ENCODE data around the gene KIF9. TPM values are rescaled to one million over a fixed set of nuclear protein-coding genes. Genes with fewer than 3 reads are reported as not detected.

The KIF9 gene
- total RNA-seq, 3 donors from 2014 or later: 3.2 to 4.8 (median 4.1) TPM

DNA sequence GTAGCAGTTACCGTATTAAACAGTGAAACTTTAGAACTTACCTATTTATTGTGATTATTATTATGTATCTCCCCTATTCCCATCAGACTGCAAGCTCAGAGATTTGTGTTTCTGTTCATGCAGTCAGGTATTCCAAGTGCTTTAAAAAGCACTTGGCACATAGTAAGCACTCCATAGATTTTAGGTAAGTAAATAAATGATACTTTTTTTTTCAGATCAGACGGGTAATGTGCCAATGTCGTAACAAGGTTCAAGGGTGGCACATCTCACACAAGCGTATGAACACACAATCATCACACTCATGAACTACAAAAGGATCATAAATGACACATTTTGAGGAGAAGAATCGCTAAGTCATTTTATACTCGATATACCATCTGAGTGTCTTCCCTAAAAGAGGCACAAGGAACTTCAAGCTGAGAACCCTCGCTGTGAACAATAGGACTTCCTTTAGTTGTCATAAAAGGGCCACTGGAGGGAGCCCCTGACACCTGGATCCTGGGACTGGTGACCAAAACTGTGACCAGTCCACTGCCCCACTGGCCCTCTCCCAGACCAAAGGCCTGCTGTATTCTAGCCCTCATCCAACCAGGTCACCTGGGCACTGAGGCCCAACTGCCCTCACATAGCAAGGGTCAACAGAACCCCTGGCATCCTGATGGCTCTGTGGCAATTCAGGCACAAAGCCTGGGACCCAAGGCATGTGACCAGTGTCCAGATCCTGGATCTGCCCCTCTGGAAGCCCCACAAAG, 32.1 kb downstream of the KIF9 start:
- no peak for ATAC-seq
- Mint-ChIP-seq H3K27me3 (ENCODE audit: low read depth) (no peaks in the 10 kb centered on the region), H3K4me3 (no peak overlapping the region), H3K9me3 (no peaks in the 10 kb centered on the region), H3K4me1 (ENCODE audit: low read depth) (no peaks in the 10 kb centered on the region), H3K36me3 (ENCODE audit: insufficient read depth) (no peaks in the 10 kb centered on the region)
- no peak for DNase-seq

- ATAC-seq: no peak
Measured at GRCh38 chr3:47247131-47248064, 35.2 kb downstream of the KIF9 start.

GRCh38 chr3:47245271-47245670, 37.3 kb downstream of the KIF9 start:
- H3K9me3 Mint-ChIP-seq: no peaks in the 10 kb centered on the region
- no peak overlapping the region for H3K4me3 Mint-ChIP-seq
- H3K4me1 Mint-ChIP-seq (ENCODE audit: low read depth): no peaks in the 10 kb centered on the region
- no peak for ATAC-seq
- H3K27me3 Mint-ChIP-seq (ENCODE audit: low read depth): no peaks in the 10 kb centered on the region
- no peaks in the 10 kb centered on the region for H3K36me3 Mint-ChIP-seq (ENCODE audit: insufficient read depth)
- no peak for DNase-seq

More at GRCh38 chr3:47247131-47248064, 35.2 kb downstream of the KIF9 start:
- Mint-ChIP-seq H3K4me1 (ENCODE audit: low read depth) (no peaks in the 10 kb centered on the region), H3K27me3 (ENCODE audit: low read depth) (no peaks in the 10 kb centered on the region), H3K36me3 (ENCODE audit: insufficient read depth) (no peaks in the 10 kb centered on the region), H3K9me3 (no peaks in the 10 kb centered on the region), H3K4me3 (no peak overlapping the region)
- DNase-seq: no peak

GRCh38 chr3:47244531-47245100, 38.0 kb downstream of the KIF9 start:
- no peaks in the 10 kb centered on the region for H3K36me3 Mint-ChIP-seq (ENCODE audit: insufficient read depth)
- no peak for ATAC-seq
- no peak for DNase-seq
- no peaks in the 10 kb centered on the region for H3K27me3 Mint-ChIP-seq (ENCODE audit: low read depth)
- no peaks in the 10 kb centered on the region for H3K9me3 Mint-ChIP-seq
- no peaks in the 10 kb centered on the region for H3K4me1 Mint-ChIP-seq (ENCODE audit: low read depth)
- no peak overlapping the region for H3K4me3 Mint-ChIP-seq

GRCh38 chr3:47243419-47244147, 39.0 kb downstream of the KIF9 start:
- no peak for ATAC-seq
- Mint-ChIP-seq H3K36me3 (ENCODE audit: insufficient read depth) (no peaks in the 10 kb centered on the region), H3K4me3 (no peak overlapping the region), H3K27me3 (ENCODE audit: low read depth) (no peaks in the 10 kb centered on the region), H3K9me3 (no peaks in the 10 kb centered on the region), H3K4me1 (ENCODE audit: low read depth) (no peaks in the 10 kb centered on the region)
- DNase-seq: no peak

GRCh38 chr3:47239929-47240328, 42.7 kb downstream of the KIF9 start:
- ATAC-seq: no peak
- no peak overlapping the region for H3K4me3 Mint-ChIP-seq
- H3K4me1 Mint-ChIP-seq (ENCODE audit: low read depth): no peaks in the 10 kb centered on the region

GRCh38 chr3:47238017-47238416, 44.6 kb downstream of the KIF9 start:
- no peak overlapping the region for H3K4me3 Mint-ChIP-seq
- DNase-seq (no peak), ATAC-seq (no peak)
- H3K4me1 Mint-ChIP-seq (ENCODE audit: low read depth): no peaks in the 10 kb centered on the region
- no peaks in the 10 kb centered on the region for H3K36me3 Mint-ChIP-seq (ENCODE audit: insufficient read depth)
- no peaks in the 10 kb centered on the region for H3K27me3 Mint-ChIP-seq (ENCODE audit: low read depth)
- H3K9me3 Mint-ChIP-seq: no peaks in the 10 kb centered on the region

More at GRCh38 chr3:47239929-47240328, 42.7 kb downstream of the KIF9 start:
- DNase-seq: no peak
- H3K27me3 Mint-ChIP-seq (ENCODE audit: low read depth): no peaks in the 10 kb centered on the region
- H3K9me3 Mint-ChIP-seq: no peaks in the 10 kb centered on the region
- no peaks in the 10 kb centered on the region for H3K36me3 Mint-ChIP-seq (ENCODE audit: insufficient read depth)

GRCh38 chr3:47228088-47228487, 54.5 kb downstream of the KIF9 start:
- DNase-seq: no peak
- Mint-ChIP-seq H3K4me3 (no peak overlapping the region), H3K27me3 (ENCODE audit: low read depth) (no peaks in the 10 kb centered on the region), H3K4me1 (ENCODE audit: low read depth) (no peaks in the 10 kb centered on the region), H3K36me3 (ENCODE audit: insufficient read depth) (no peaks in the 10 kb centered on the region), H3K9me3 (no peaks in the 10 kb centered on the region)
- no peak for ATAC-seq

DNA sequence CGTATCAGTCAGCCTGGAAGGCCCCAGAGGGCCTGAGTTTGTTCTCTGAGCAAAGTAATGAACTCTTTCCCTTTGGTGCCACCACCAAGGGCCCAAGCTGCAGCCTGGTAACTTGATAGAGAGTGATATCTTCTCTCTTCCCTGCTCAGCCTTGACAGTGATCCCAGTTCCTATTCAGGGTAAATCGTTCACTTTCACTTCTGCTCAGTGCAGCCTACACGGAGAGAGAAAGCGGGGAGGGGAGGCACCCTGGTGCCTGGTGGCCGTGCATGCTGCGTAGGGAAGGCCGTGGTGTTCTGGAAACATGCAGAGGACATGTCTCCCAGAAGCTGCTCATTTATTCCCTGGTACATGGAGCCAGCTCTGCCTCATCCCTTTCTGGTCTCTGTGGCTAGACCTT, 54.9 kb downstream of the KIF9 start:
- Mint-ChIP-seq H3K4me1 (ENCODE audit: low read depth) (no peaks in the 10 kb centered on the region), H3K9me3 (no peaks in the 10 kb centered on the region), H3K36me3 (ENCODE audit: insufficient read depth) (no peaks in the 10 kb centered on the region), H3K4me3 (no peak overlapping the region), H3K27me3 (ENCODE audit: low read depth) (no peaks in the 10 kb centered on the region)
- DNase-seq (no peak), ATAC-seq (no peak)

GRCh38 chr3:47225310-47225906, 57.2 kb downstream of the KIF9 start:
- no peak for ATAC-seq
- no peak for DNase-seq
- Mint-ChIP-seq H3K27me3 (ENCODE audit: low read depth) (no peaks in the 10 kb centered on the region), H3K9me3 (no peaks in the 10 kb centered on the region), H3K4me3 (no peak overlapping the region), H3K4me1 (ENCODE audit: low read depth) (no peaks in the 10 kb centered on the region), H3K36me3 (ENCODE audit: insufficient read depth) (no peaks in the 10 kb centered on the region)

DNA sequence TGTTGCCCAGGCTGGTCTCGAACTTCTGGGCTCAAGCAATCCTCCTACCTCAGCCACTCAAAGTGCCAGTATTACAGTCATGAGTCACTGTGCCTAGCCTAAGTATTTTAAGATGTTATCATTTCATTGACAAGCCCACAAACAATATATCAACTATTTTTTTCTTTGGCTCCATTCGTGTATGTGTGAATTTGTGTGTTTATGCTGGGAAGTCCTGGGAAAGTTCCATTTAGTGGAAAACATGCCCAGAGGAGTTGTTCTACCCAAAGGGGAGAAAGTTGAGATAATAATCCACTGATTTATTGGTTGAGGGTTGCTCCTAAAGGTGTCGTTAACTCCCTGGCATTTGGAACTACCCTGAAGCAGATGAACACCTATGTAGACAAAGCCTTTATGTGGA, 58.8 kb downstream of the KIF9 start:
- Mint-ChIP-seq H3K4me1 (ENCODE audit: low read depth) (no peaks in the 10 kb centered on the region), H3K9me3 (no peaks in the 10 kb centered on the region), H3K4me3 (no peak overlapping the region), H3K27me3 (ENCODE audit: low read depth) (no peaks in the 10 kb centered on the region), H3K36me3 (ENCODE audit: insufficient read depth) (no peaks in the 10 kb centered on the region)
- ATAC-seq (no peak), DNase-seq (no peak)

- no peaks in the 10 kb centered on the region for H3K27me3 Mint-ChIP-seq (ENCODE audit: low read depth)
- ATAC-seq: no peak
- no peak for DNase-seq
- H3K4me1 Mint-ChIP-seq (ENCODE audit: low read depth): no peaks in the 10 kb centered on the region
- H3K4me3 Mint-ChIP-seq: no peak overlapping the region
- H3K36me3 Mint-ChIP-seq (ENCODE audit: insufficient read depth): no peaks in the 10 kb centered on the region
- H3K9me3 Mint-ChIP-seq: no peaks in the 10 kb centered on the region
Measured at GRCh38 chr3:47221798-47222197, 60.8 kb downstream of the KIF9 start.

DNA sequence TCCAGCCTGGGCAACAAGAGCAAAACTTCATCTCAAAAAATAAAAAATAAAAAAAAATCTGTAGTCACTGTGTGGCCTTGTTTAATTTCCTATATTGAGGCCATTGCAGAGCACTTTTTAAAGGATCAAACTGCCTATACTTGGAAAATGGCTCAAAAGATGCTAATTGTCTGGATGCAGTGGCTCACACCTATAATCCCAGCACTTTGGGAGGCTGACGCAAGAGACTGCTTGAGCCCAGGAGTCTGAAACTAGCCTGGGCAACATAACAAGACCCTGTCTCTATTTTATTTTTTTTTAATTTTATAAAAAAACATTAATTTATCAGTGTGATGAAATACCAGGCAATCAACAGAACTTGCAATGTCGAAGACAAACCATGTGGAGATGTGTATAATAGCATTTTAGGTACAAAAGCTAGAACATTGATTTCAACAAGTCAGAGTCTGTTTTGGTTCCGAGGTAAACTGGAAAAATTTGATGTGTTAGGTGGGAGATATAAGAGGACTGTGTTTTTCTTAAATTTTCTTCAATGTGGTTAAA, 71.7 kb downstream of the KIF9 start:
- H3K4me3 Mint-ChIP-seq: no peak overlapping the region
- DNase-seq: no peak
- no peaks in the 10 kb centered on the region for H3K36me3 Mint-ChIP-seq (ENCODE audit: insufficient read depth)
- no peaks in the 10 kb centered on the region for H3K27me3 Mint-ChIP-seq (ENCODE audit: low read depth)
- no peaks in the 10 kb centered on the region for H3K4me1 Mint-ChIP-seq (ENCODE audit: low read depth)
- H3K9me3 Mint-ChIP-seq: no peaks in the 10 kb centered on the region
- no peak for ATAC-seq

Measured in activated T-cell treated with anti-CD3 and anti-CD28 coated beads, Interleukin-2, amount 50 U/mL, for 4 hours (primary cell).